IMR-90 (cell line): ENCODE data around the gene CNDP2. TPM values are rescaled to one million over a fixed set of nuclear protein-coding genes. Genes with fewer than 3 reads are reported as not detected.

Source experiments
- ATAC-seq: fragments of 200-7000 bp; cut with Tn5 transposase; 2 replicates; pipeline ENCODE4 v1.9.1; 2020; ENCODE audit warnings: low read depth, mild to moderate bottlenecking, moderate library complexity
- BruUV-seq: library from RNA; stranded (reverse); fragments of 400-500 nt; replicated peaks from 2 replicates; lab custom pipeline; 2021; lab: Mats Ljungman, UMichigan
- CTCF ChIA-PET: fragments of 300-600 bp; formaldehyde crosslinking; extraction: SDS; loops from one replicate; lab custom pipeline; 2021; ENCODE audit warnings: antibody characterized with exemption; lab: Yijun Ruan, JAX
- POLR2A ChIA-PET: fragments of 300-600 bp; sonication (Branson Sonifier 250); formaldehyde crosslinking; loops from one replicate; lab custom pipeline; 2022; ENCODE audit warnings: antibody characterized with exemption; ENCODE audit not compliant: unreplicated experiment; lab: Charles Lee
- DNase-seq: peaks from one replicate; pipeline ENCODE4 v3.0.0; 2013
- H2AFZ ChIP-seq: replicated peaks from 2 replicates; pipeline ENCODE3; 2013; ENCODE audit warnings: low read length, mild to moderate bottlenecking; ENCODE audit not compliant: poor library complexity
- H2AK5ac ChIP-seq: 2 replicates; pipeline ENCODE4 v1.6.1; 2013; ENCODE audit warnings: low read depth, low read length, inconsistent platforms
- H2AK9ac ChIP-seq: replicated peaks from 2 replicates; pipeline ENCODE3; 2013; ENCODE audit warnings: mild to moderate bottlenecking, low read depth, low read length, moderate library complexity; ENCODE audit not compliant: poor library complexity
- H2BK120ac ChIP-seq: 2 replicates; pipeline ENCODE4 v1.6.1; 2013; ENCODE audit warnings: low read depth, low read length, inconsistent platforms
- H2BK15ac ChIP-seq: 3 replicates; pipeline ENCODE4 v1.6.1; 2013; ENCODE audit warnings: low read depth, low read length, inconsistent platforms
- H2BK20ac ChIP-seq: 2 replicates; pipeline ENCODE4 v1.6.1; 2013; ENCODE audit warnings: low read depth, mild to moderate bottlenecking, inconsistent platforms, low read length, moderate library complexity
- H2BK5ac ChIP-seq: 2 replicates; pipeline ENCODE4 v1.6.1; 2013; ENCODE audit warnings: mild to moderate bottlenecking, low read depth, low read length, inconsistent platforms; ENCODE audit not compliant: poor library complexity, severe bottlenecking
- H3K14ac ChIP-seq: replicated peaks from 2 replicates; pipeline ENCODE4 v1.6.1; 2013; ENCODE audit warnings: low read depth, low read length, inconsistent platforms
- H3K18ac ChIP-seq: 2 replicates; pipeline ENCODE4 v1.6.1; 2013; ENCODE audit warnings: low read depth, low read length, control low read depth
- H3K23ac ChIP-seq: 2 replicates; pipeline ENCODE4 v1.6.1; 2013; ENCODE audit warnings: low read depth, low read length, inconsistent platforms
- H3K27ac ChIP-seq: 2 replicates; pipeline ENCODE4 v1.5.1; 2013; ENCODE audit warnings: mild to moderate bottlenecking, control low read depth, low read length; ENCODE audit not compliant: insufficient read depth
- H3K27me3 ChIP-seq: 2 replicates; pipeline ENCODE4 v1.6.1; 2013; ENCODE audit warnings: low read length; ENCODE audit not compliant: control insufficient read depth, insufficient read depth
- H3K36me3 ChIP-seq: 2 replicates; pipeline ENCODE4 v1.6.1; 2013; ENCODE audit warnings: low read length, mixed read lengths; ENCODE audit not compliant: control insufficient read depth, insufficient read depth
- H3K4ac ChIP-seq: 2 replicates; pipeline ENCODE4 v1.6.1; 2013; ENCODE audit warnings: low read depth, low read length, inconsistent platforms
- H3K4me1 ChIP-seq: 2 replicates; pipeline ENCODE4 v1.6.1; 2013; ENCODE audit warnings: low read length, mixed read lengths; ENCODE audit not compliant: control insufficient read depth, insufficient read depth
- H3K4me2 ChIP-seq: 2 replicates; pipeline ENCODE4 v1.6.1; 2013; ENCODE audit warnings: low read depth, mild to moderate bottlenecking, control low read depth, low read length, moderate library complexity
- H3K4me3 ChIP-seq: 2 replicates; pipeline ENCODE4 v1.5.1; 2013; ENCODE audit warnings: low read depth, mild to moderate bottlenecking, control low read depth, low read length, moderate library complexity; ENCODE audit not compliant: insufficient read depth
- H3K56ac ChIP-seq: 2 replicates; pipeline ENCODE4 v1.6.1; 2013; ENCODE audit warnings: low read length, inconsistent platforms; ENCODE audit not compliant: insufficient read depth; ENCODE audit errors: extremely low read depth
- H3K79me1 ChIP-seq, 2 experiments: 2 replicates each; pipeline ENCODE4 v1.6.1; 2013; ENCODE audit warnings: low read length in 2 of 2, inconsistent platforms in 1 of 2, low read depth in 1 of 2
- H3K9ac ChIP-seq: 2 replicates; pipeline ENCODE4 v1.6.1; 2013; ENCODE audit warnings: low read depth, low read length, control low read depth
- H3K9me1 ChIP-seq: 2 replicates; pipeline ENCODE4 v1.6.1; 2013; ENCODE audit warnings: low read length, inconsistent platforms; ENCODE audit not compliant: insufficient read depth
- H3K9me3 ChIP-seq: 2 replicates; pipeline ENCODE4 v1.6.1; 2013; ENCODE audit warnings: low read length; ENCODE audit not compliant: control insufficient read depth, insufficient read depth
- H4K20me1 ChIP-seq: 2 replicates; pipeline ENCODE4 v1.6.1; 2013; ENCODE audit warnings: low read length, inconsistent platforms; ENCODE audit not compliant: insufficient read depth
- H4K5ac ChIP-seq: 2 replicates; pipeline ENCODE4 v1.6.1; 2013; ENCODE audit warnings: mild to moderate bottlenecking, low read depth, low read length, control low read depth
- H4K8ac ChIP-seq, 2 experiments: 2 replicates each; pipeline ENCODE4 v1.6.1; 2013; ENCODE audit warnings: low read depth in 2 of 2, low read length in 2 of 2, control low read depth in 1 of 2, inconsistent platforms in 1 of 2
- H4K91ac ChIP-seq: 2 replicates; pipeline ENCODE4 v1.6.1; 2013; ENCODE audit warnings: low read depth, low read length, inconsistent platforms; ENCODE audit not compliant: insufficient read depth
- BHLHE40 ChIP-seq: fragments of 150-350 bp; IDR thresholded peaks from 2 replicates; pipeline ENCODE4 v1.6.1; 2016; ENCODE audit warnings: mild to moderate bottlenecking, low read depth, low read length
- ELK1 ChIP-seq: fragments of 150-350 bp; IDR thresholded peaks from 2 replicates; pipeline ENCODE4 v1.6.1; 2016; ENCODE audit warnings: low read depth, mild to moderate bottlenecking, low read length, moderate library complexity, borderline replicate concordance
- FOS ChIP-seq: fragments of 150-350 bp; IDR thresholded peaks from 2 replicates; pipeline ENCODE4 v1.6.1; 2016; ENCODE audit warnings: low read depth, low read length
- NFE2L2 ChIP-seq: fragments of 150-350 bp; IDR thresholded peaks from 2 replicates; pipeline ENCODE4 v1.6.1; 2016; ENCODE audit warnings: low read depth, mild to moderate bottlenecking, low read length
- RCOR1 ChIP-seq: IDR thresholded peaks from 2 replicates; pipeline ENCODE4 v1.6.1; 2012; ENCODE audit warnings: mild to moderate bottlenecking, low read length, improper control_type of control experiment; ENCODE audit not compliant: insufficient replicate concordance
- RFX5 ChIP-seq: IDR thresholded peaks from 2 replicates; pipeline ENCODE4 v1.8.0; 2012; ENCODE audit warnings: low read depth, mild to moderate bottlenecking, low read length, moderate library complexity
- SMC3 ChIP-seq: fragments of 150-350 bp; IDR thresholded peaks from 2 replicates; pipeline ENCODE4 v1.6.1; 2016; ENCODE audit warnings: low read depth, mild to moderate bottlenecking, antibody characterized with exemption, low read length, moderate library complexity
- USF2 ChIP-seq: fragments of 150-350 bp; IDR thresholded peaks from 2 replicates; pipeline ENCODE4 v1.6.1; 2017; ENCODE audit warnings: mild to moderate bottlenecking, antibody characterized with exemption, low read length, low read depth
- WGBS, 2 experiments: methylation state at CpG; one replicate each; pipeline versions ENCODE4 v1.1.5 to v1.1.7; 2013; ENCODE audit warnings: missing lambda C conversion rate in 2 of 2; ENCODE audit not compliant: insufficient read length in 1 of 2; ENCODE audit errors: extremely low coverage in 2 of 2; 5-methylcytosine and 5-hydroxymethylcytosine counted together
- dilution Hi-C: fragments of 300-500 bp; cut with HindIII; formaldehyde crosslinking; loops from one replicate; pipeline ENCODE4 v1.14.3; 2018; ENCODE audit warnings: low sequenced_read_pairs; ENCODE audit not compliant: unreplicated experiment
- in situ Hi-C: fragments of 300-500 bp; cut with MboI; formaldehyde crosslinking; loops from 3 replicates; pipeline ENCODE4 v1.14.3; 2019; ENCODE audit warnings: low sequenced_read_pairs, inconsistent platforms, mixed read lengths
- intact Hi-C: fragments of 100-400 bp; cut with micrococcal nuclease; formaldehyde crosslinking; loops from 2 replicates; pipeline ENCODE4 v1.10.0; 2022
- polyA plus RNA-seq, 3 experiments: library from polyadenylated mRNA; depleted of rRNA; stranded (reverse); fragments of >200 nt; gene quantifications; 2 replicates each; pipeline ENCODE4 v1.2.3, GENCODE V29; 2012; ENCODE audit warnings: low replicate concordance in 1 of 3
- total RNA-seq: library from RNA; depleted of rRNA; stranded (reverse); fragments of >200 nt; gene quantifications from 2 replicates; pipeline ENCODE4 v1.2.3, GENCODE V29; 2012
- TF ChIP-seq, protein P1 (sequence below): conservative IDR thresholded peaks from 2 replicates; pipeline ENCODE4 v1.5.1; 2012; ENCODE audit warnings: mild to moderate bottlenecking, low read depth, low read length, improper control_type of control experiment

CNDP2 gene
- total and polyA plus RNA-seq, 2 of the 4 experiments (the other 2 are of a cell fraction), result 52.0 to 67.9 TPM

DNA sequence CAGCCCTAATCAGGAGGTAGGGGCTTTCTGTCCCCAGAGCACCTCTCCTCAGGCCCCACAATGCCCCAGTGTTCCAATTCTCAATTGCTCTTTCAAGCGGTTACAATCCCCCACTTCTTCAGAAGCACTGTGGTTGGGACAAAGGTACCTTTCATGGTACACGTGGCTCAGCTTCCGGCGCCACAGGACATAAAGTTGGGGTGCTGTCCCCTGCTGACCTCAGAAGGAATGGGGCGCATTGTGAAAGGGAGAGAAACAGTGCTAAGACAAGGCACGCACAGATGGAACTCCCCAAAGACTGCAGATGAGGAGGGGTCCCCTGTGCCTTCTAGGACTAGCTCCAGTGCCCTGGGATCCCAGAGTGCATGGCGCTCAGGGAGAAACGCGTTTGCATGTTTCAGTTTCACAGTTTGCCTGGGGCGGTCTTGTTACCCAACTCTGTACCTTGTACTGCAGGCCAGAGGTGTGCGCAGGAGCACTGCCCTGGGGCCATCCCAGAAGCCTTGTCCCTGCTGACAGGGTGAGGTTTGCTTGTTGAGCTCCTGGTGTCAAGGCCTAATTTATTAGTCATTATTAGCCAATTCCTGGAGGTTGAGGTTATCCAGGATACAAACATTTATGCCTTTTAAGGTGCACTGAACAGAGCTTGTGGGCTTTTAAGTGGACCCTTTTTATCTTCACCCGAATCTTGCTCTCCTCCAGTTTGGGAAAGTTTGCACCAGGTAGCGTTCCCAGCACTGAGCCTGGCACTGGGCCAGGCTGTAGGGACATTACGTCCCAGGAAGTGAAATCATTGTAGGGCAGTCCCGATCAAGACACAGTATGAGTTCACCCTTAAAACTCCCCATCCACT lies 45.8 kb downstream of the CNDP2 start:
- Histone ChIP-seq H3K9me1 (peaks cover 13% of the 10 kb centered on the region; the same call in 1 of the 2 replicates), H3K18ac (no peak overlapping the region; the same call in 1 of the 2 replicates), H3K56ac (no peak overlapping the region), H3K14ac (no peak overlapping the region), H2AK5ac (no peak overlapping the region), H4K5ac (no peak overlapping the region; the same call in 1 of the 2 replicates), H2BK20ac (no peak overlapping the region), H4K91ac (no peak overlapping the region), H3K27me3 (peaks cover 15% of the 10 kb centered on the region), H2BK5ac (no peak overlapping the region), H4K20me1 (no peaks in the 10 kb centered on the region), H3K9ac (no peak overlapping the region), H3K79me1 (no peaks in the 10 kb centered on the region), H2AK9ac (no peak overlapping the region), H3K36me3 (no peaks in the 10 kb centered on the region), H4K8ac (no peak overlapping the region), H3K9me3 (no peaks in the 10 kb centered on the region), H3K4me3 (no peak overlapping the region), H3K4ac (no peak overlapping the region), H2AFZ (no peak overlapping the region), H3K27ac (no peak overlapping the region), H3K4me1 (peaks cover 12% of the 10 kb centered on the region; the same call in 1 of the 2 replicates), H2BK15ac (no peak overlapping the region), H3K4me2 (no peak overlapping the region), H2BK120ac (no peak overlapping the region), H3K23ac (no peak overlapping the region)
- POLR2A ChIA-PET, result no interaction called here
- dilution Hi-C loops (no loop called here), intact Hi-C loops (no loop called here), in situ Hi-C loops (no loop called here)
- BruUV-seq, result no TSS peak
- TF ChIP-seq BHLHE40 (no peak), RFX5 (no peak), NFE2L2 (no peak), SMC3 (no peak), ELK1 (no peak), USF2 (no peak), FOS (no peak), RCOR1 (no peak)
- TF ChIP-seq, protein P1, sequence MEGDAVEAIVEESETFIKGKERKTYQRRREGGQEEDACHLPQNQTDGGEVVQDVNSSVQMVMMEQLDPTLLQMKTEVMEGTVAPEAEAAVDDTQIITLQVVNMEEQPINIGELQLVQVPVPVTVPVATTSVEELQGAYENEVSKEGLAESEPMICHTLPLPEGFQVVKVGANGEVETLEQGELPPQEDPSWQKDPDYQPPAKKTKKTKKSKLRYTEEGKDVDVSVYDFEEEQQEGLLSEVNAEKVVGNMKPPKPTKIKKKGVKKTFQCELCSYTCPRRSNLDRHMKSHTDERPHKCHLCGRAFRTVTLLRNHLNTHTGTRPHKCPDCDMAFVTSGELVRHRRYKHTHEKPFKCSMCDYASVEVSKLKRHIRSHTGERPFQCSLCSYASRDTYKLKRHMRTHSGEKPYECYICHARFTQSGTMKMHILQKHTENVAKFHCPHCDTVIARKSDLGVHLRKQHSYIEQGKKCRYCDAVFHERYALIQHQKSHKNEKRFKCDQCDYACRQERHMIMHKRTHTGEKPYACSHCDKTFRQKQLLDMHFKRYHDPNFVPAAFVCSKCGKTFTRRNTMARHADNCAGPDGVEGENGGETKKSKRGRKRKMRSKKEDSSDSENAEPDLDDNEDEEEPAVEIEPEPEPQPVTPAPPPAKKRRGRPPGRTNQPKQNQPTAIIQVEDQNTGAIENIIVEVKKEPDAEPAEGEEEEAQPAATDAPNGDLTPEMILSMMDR, result no peak
- no peak for ATAC-seq
- 85% methylated on average over 5 of the region's 15 CpGs; no CpG with 5 or more reads in 1 of the 2 experiments for WGBS, 2 experiments
- DNase-seq, result no peak
- CTCF ChIA-PET, result no interaction called here
